ENCODE measurements around the gene LSM3. TPM values are rescaled to one million over a fixed set of nuclear protein-coding genes. Genes with fewer than 3 reads are reported as not detected.
A peak's percentile ranks its signal among the peaks of the same experiment; 100 is the strongest.

Gene LSM3
- total RNA-seq, 2 donors from 2014 or later: 9.3 to 10.2 TPM

- intact Hi-C loops (cut with DNase I): no loop called here
- DNase-seq (ENCODE audit: low spot score): peak; percentile 68
Measured at GRCh38 chr3:14141602-14142341, 36.8 kb upstream of the LSM3 start.

GRCh38 chr3:14142567-14143270 is 35.9 kb upstream of the LSM3 start:
- DNase-seq (ENCODE audit: low spot score): peak; percentile 43
- intact Hi-C loops (cut with DNase I): no loop called here

GRCh38 chr3:14143271-14144225 is 35.1 kb upstream of the LSM3 start:
- intact Hi-C loops (cut with DNase I): no loop called here

GRCh38 chr3:14144423-14145075 is 34.1 kb upstream of the LSM3 start:
- intact Hi-C loops (cut with DNase I): no loop called here
- peak; percentile 89 for DNase-seq (ENCODE audit: low spot score)

More at GRCh38 chr3:14143271-14144225, 35.1 kb upstream of the LSM3 start:
- DNase-seq (ENCODE audit: low spot score): peak; percentile 85

- intact Hi-C loops (cut with DNase I): no loop called here
- DNase-seq (ENCODE audit: low spot score): peak; percentile 60
Measured at GRCh38 chr3:14145236-14145635, 33.4 kb upstream of the LSM3 start.

GRCh38 chr3:14145670-14146380 is 32.8 kb upstream of the LSM3 start:
- peak; percentile 83 for DNase-seq (ENCODE audit: low spot score)

GRCh38 chr3:14146381-14147065 is 32.1 kb upstream of the LSM3 start:
- peak; percentile 62 for DNase-seq (ENCODE audit: low spot score)
- intact Hi-C loops (cut with DNase I): loop anchor here in 1 of 2 donors (2.0 kb wide), 1 partner anchor 22 kb away; the partner anchor contains the start of genes CHCHD4 and TMEM43

More at GRCh38 chr3:14145670-14146380, 32.8 kb upstream of the LSM3 start:
- intact Hi-C loops (cut with DNase I): loop anchor here in 1 of 2 donors (2.0 kb wide), 1 partner anchor 21 kb away; the partner anchor contains the start of genes CHCHD4 and TMEM43

GRCh38 chr3:14147066-14147435 is 31.6 kb upstream of the LSM3 start:
- intact Hi-C loops (cut with DNase I): loop anchor here in 1 of 2 donors (2.0 kb wide), 1 partner anchor 22 kb away; the partner anchor contains the start of genes CHCHD4 and TMEM43
- DNase-seq (ENCODE audit: low spot score): peak; percentile 32

- intact Hi-C loops (cut with DNase I): loop anchor here in 1 of 2 donors (2.0 kb wide), 1 partner anchor 23 kb away; the partner anchor contains the start of genes CHCHD4 and TMEM43
- DNase-seq (ENCODE audit: low spot score): peak; percentile 73
Measured at GRCh38 chr3:14147617-14148016, 31.0 kb upstream of the LSM3 start.

GRCh38 chr3:14148041-14148985 is 30.3 kb upstream of the LSM3 start:
- intact Hi-C loops (cut with DNase I): no loop called here
- peak; percentile 75 for DNase-seq (ENCODE audit: low spot score)

GRCh38 chr3:14150078-14150477 is 28.5 kb upstream of the LSM3 start:
- intact Hi-C loops (cut with DNase I): no loop called here
- peak; percentile 62 for DNase-seq (ENCODE audit: low spot score)

GRCh38 chr3:14150491-14151230 is 28.0 kb upstream of the LSM3 start:
- intact Hi-C loops (cut with DNase I): no loop called here

GRCh38 chr3:14151471-14152083 is 27.0 kb upstream of the LSM3 start:
- intact Hi-C loops (cut with DNase I): no loop called here
- DNase-seq (ENCODE audit: low spot score): peak; percentile 50

More at GRCh38 chr3:14150491-14151230, 28.0 kb upstream of the LSM3 start:
- peak; percentile 68 for DNase-seq (ENCODE audit: low spot score)

- DNase-seq (ENCODE audit: low spot score): no peak
- intact Hi-C loops (cut with DNase I): no loop called here
Measured at GRCh38 chr3:14152233-14152962, 26.2 kb upstream of the LSM3 start.

- no peak for DNase-seq (ENCODE audit: low spot score)
Measured at GRCh38 chr3:14152963-14153355, 25.7 kb upstream of the LSM3 start.

More at GRCh38 chr3:14152963-14153355, 25.7 kb upstream of the LSM3 start:
- intact Hi-C loops (cut with DNase I): no loop called here
